Neuronal stem cell (in vitro differentiated cells): ENCODE data around the gene FOXL2.

Experiments used
- DNase-seq: peaks from one replicate; pipeline ENCODE4 v3.0.0-alpha.2; 2013; ENCODE audit warnings: low spot score
- H2AFZ ChIP-seq: one replicate; pipeline ENCODE4 v1.6.1; 2013; ENCODE audit warnings: mild to moderate bottlenecking, low read length, inconsistent platforms
- H2AK5ac ChIP-seq: 2 replicates; pipeline ENCODE4 v1.6.1; 2013; ENCODE audit warnings: low read depth, mild to moderate bottlenecking, inconsistent platforms, low read length, moderate library complexity, mixed read lengths
- H2BK120ac ChIP-seq: 2 replicates; pipeline ENCODE4 v1.6.1; 2013; ENCODE audit warnings: low read depth, mild to moderate bottlenecking, inconsistent platforms, low read length, moderate library complexity, mixed read lengths
- H2BK12ac ChIP-seq: one replicate; pipeline ENCODE4 v1.6.1; 2013; ENCODE audit warnings: low read length, inconsistent platforms
- H2BK15ac ChIP-seq: 2 replicates; pipeline ENCODE4 v1.6.1; 2013; ENCODE audit warnings: mild to moderate bottlenecking, low read length, inconsistent platforms, mixed read lengths
- H2BK5ac ChIP-seq: one replicate; pipeline ENCODE4 v1.6.1; 2013; ENCODE audit warnings: inconsistent platforms, mild to moderate bottlenecking, low read length, moderate library complexity
- H3K14ac ChIP-seq: one replicate; pipeline ENCODE4 v1.6.1; 2013; ENCODE audit warnings: low read length, inconsistent platforms
- H3K18ac ChIP-seq: 2 replicates; pipeline ENCODE4 v1.6.1; 2013; ENCODE audit warnings: low read length, inconsistent platforms
- H3K23ac ChIP-seq: 2 replicates; pipeline ENCODE4 v1.6.1; 2013; ENCODE audit warnings: low read depth, mild to moderate bottlenecking, mixed read lengths, low read length, inconsistent platforms; ENCODE audit not compliant: poor library complexity
- H3K27ac ChIP-seq: replicated peaks from 3 replicates; pipeline ENCODE4 v1.5.1; 2013; ENCODE audit warnings: low read length, inconsistent platforms
- H3K27me3 ChIP-seq, 3 experiments: 2 replicates each; pipeline ENCODE4 v1.6.1; 2013; ENCODE audit warnings: low read length in 3 of 3, mild to moderate bottlenecking in 2 of 3, inconsistent platforms in 1 of 3, low read depth in 1 of 3, mixed read lengths in 1 of 3, moderate library complexity in 1 of 3; ENCODE audit not compliant: control insufficient read depth in 3 of 3, insufficient read depth in 3 of 3
- H3K36me3 ChIP-seq, 2 donors: replicated peaks in 1 of 2; 2 replicates each; pipeline ENCODE4 v1.6.1; 2013; ENCODE audit warnings: low read length in 2 of 2; ENCODE audit not compliant: control insufficient read depth in 2 of 2, insufficient read depth in 2 of 2
- H3K4ac ChIP-seq: 2 replicates; pipeline ENCODE4 v1.6.1; 2013; ENCODE audit warnings: inconsistent platforms, mild to moderate bottlenecking, low read length, moderate library complexity
- H3K4me1 ChIP-seq, 2 donors: 1 replicate in 1 of 2; 2 replicates in 1 of 2; pipeline ENCODE4 v1.6.1; 2013; ENCODE audit warnings: low read length in 2 of 2, low read depth in 1 of 2; ENCODE audit not compliant: control insufficient read depth in 2 of 2, insufficient read depth in 1 of 2
- H3K4me2 ChIP-seq: one replicate; pipeline ENCODE4 v1.6.1; 2013; ENCODE audit warnings: mild to moderate bottlenecking, low read length, inconsistent platforms; ENCODE audit not compliant: insufficient read depth, poor library complexity, severe bottlenecking
- H3K4me3 ChIP-seq, 2 donors: 2 replicates each; pipeline ENCODE4 v1.5.1; 2013; ENCODE audit warnings: low read length in 2 of 2, mild to moderate bottlenecking in 2 of 2, inconsistent platforms in 1 of 2, moderate library complexity in 1 of 2
- H3K79me1 ChIP-seq: one replicate; pipeline ENCODE4 v1.6.1; 2013; ENCODE audit warnings: low read depth, mild to moderate bottlenecking, inconsistent platforms, low read length, moderate library complexity
- H3K9ac ChIP-seq: one replicate; pipeline ENCODE4 v1.6.1; 2013; ENCODE audit warnings: mild to moderate bottlenecking, low read depth, low read length, inconsistent platforms; ENCODE audit not compliant: poor library complexity
- H3K9me3 ChIP-seq, 2 donors: replicated peaks in 1 of 2; 2 replicates each; pipeline versions ENCODE3 to v1.6.1; 2013; ENCODE audit warnings: low read length in 2 of 2, mild to moderate bottlenecking in 2 of 2, inconsistent platforms in 1 of 2, low read depth in 1 of 2, mixed read lengths in 1 of 2, moderate library complexity in 1 of 2; ENCODE audit not compliant: control insufficient read depth in 2 of 2, insufficient read depth in 1 of 2
- H4K8ac ChIP-seq: one replicate; pipeline ENCODE4 v1.6.1; 2013; ENCODE audit warnings: low read depth, mild to moderate bottlenecking, inconsistent platforms, low read length, moderate library complexity
- H4K91ac ChIP-seq: one replicate; pipeline ENCODE4 v1.6.1; 2013; ENCODE audit warnings: low read length, low read depth, mild to moderate bottlenecking, inconsistent platforms; ENCODE audit not compliant: poor library complexity
- WGBS, 2 donors: extraction: QIAGEN DNeasy Blood & Tissue Kit; methylation state at CpG; one replicate each; pipeline ENCODE4 v1.1.7; 2013; ENCODE audit warnings: missing lambda C conversion rate in 2 of 2, mixed read lengths in 1 of 2; ENCODE audit not compliant: insufficient read length in 2 of 2, insufficient replicate concordance in 1 of 2; ENCODE audit errors: extremely low coverage in 2 of 2; 5-methylcytosine and 5-hydroxymethylcytosine counted together

Gene FOXL2

DNA sequence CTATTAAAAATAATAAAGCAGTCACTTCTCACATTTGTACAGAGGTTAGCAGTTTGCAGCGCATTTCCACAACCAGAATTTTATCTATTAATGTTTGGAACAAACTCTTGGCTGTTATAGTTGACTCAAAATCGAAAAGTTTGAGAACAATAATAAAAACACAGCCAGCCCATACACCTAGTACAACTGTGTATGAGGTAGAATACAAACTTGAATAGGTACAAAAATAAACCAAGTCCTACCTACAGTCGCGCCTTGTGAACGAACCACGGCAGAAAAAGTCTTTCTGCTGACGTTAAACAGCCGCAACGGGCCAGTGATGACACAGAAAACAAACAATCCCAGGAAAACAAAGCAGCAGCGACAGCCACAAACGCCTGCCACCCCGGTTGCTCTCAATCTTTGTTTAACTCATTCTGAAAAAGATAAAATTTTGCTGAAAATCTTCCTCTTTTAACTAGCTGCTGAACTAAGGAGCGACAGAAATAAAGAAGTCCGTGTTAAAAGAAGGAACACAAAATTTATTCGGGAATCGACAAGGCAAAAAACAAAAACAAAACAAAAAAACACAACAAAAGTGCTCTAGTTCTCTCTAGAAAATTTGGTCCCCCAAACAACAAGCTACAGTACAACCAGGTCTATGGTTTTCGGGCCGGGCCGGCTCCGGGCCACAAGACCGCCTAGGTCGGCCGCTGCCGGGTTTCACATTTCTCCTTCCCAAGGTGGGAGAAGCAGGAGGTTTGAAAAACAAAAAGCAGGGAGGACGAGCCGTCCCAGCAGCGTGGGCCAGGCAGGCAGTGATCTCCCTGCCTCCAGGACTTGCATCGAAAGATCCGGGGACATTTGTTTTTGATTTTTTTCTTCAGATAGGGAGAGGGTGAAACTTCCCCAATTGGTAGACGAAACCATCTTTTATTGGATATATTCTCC is 2.9 kb downstream of the FOXL2 start:
- Histone ChIP-seq H4K91ac (no peak overlapping the region), H2AK5ac (no peak overlapping the region), H2BK12ac (no peak overlapping the region), H4K8ac (no peak overlapping the region), H3K4me3 (peak overlapping the region in 1 of 2 donors; percentile 16), H3K9ac (no peak overlapping the region), H3K14ac (no peak overlapping the region), H3K27ac (no peak overlapping the region), H3K79me1 (no peaks in the 10 kb centered on the region), H2BK5ac (no peak overlapping the region), H3K36me3 (no peaks in the 10 kb centered on the region), H3K9me3 (peaks cover 0 to 2% of the 10 kb centered on the region in 2 donors), H3K4ac (no peak overlapping the region), H3K18ac (no peak overlapping the region), H2BK120ac (no peak overlapping the region), H2BK15ac (no peak overlapping the region), H2AFZ (no peak overlapping the region), H3K27me3 (peaks cover 44 to 99% (median 99%) of the 10 kb centered on the region in 3 experiments), H3K23ac (no peak overlapping the region), H3K4me2 (no peak overlapping the region), H3K4me1 (peaks cover 9 to 24% of the 10 kb centered on the region in 2 donors)
- no CpG with 5 or more reads among the region's 30 CpGs for WGBS, 2 donors
- no peak for DNase-seq

DNA sequence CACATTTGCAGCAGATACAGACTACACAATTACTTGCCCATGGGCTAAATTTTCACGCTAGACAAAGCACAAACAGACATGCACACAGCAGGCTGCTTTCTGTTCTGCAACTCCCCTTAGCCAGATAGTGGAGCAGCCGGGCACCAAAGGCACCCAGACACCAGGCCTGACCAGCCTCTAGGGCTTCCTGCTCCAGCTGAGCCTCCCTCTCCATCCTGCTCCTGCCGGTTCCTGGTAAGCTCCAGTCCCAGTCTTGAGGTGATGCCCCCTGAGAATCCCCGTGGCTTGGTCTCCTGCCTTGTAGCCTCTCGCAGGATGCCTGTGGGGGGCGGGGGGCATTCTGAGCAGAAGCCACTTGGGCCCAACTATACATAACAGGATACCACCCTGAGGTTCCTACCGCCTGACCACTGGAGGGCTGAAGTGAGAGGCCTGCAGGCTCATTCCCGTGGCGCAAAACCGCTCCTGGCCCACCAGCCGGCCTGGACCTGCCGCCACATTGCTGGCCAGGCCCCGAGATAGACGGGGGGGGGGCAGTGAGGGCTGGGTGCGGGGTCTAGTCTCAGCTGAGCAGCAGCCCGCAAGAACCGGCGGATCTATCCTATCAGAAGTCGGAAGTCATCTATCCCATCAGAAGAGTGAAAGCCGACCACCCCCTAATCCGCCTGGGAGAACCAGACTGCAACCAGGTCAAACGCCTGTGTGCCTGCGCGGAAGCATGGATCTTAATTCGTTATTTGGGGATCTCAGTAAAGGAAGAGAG is 3.9 kb downstream of the FOXL2 start:
- WGBS, 2 donors: no CpG with 5 or more reads among the region's 25 CpGs
- Histone ChIP-seq H3K27ac (no peak overlapping the region), H2BK15ac (no peak overlapping the region), H3K4me1 (peaks cover 10 to 24% of the 10 kb centered on the region in 2 donors), H3K27me3 (peaks cover 45 to 99% (median 99%) of the 10 kb centered on the region in 3 experiments), H2AK5ac (no peak overlapping the region), H3K79me1 (no peaks in the 10 kb centered on the region), H2BK120ac (no peak overlapping the region), H4K8ac (no peak overlapping the region), H3K4me3 (no peak overlapping the region), H2AFZ (no peak overlapping the region), H3K9ac (no peak overlapping the region), H4K91ac (no peak overlapping the region), H2BK5ac (no peak overlapping the region), H3K4ac (no peak overlapping the region), H3K36me3 (no peaks in the 10 kb centered on the region), H2BK12ac (no peak overlapping the region), H3K4me2 (no peak overlapping the region), H3K9me3 (peaks cover 0 to 2% of the 10 kb centered on the region in 2 donors), H3K14ac (peak overlapping the region; percentile 6), H3K23ac (peak overlapping the region; percentile 23), H3K18ac (peak overlapping the region; percentile 33)
- no peak for DNase-seq

DNA sequence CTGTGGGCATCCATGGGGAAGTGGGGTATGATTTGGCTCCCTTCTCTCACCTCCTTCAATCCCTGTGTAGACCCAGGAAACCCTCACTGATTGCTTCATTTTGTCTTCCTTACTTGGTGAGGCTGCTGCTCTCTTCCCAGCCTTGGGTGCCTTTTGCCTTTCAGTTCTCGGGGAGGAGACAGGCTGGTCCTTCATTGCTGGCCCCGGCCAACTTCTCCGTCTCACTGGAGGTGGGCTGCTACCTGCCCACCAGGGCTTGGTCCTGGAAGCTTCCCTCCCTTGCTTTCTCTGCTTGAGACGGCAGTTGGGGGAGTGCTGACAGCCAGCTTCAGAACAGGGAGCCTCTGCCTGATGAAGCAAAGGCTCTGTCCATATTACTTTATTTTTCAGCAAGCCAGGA is 4.7 kb downstream of the FOXL2 start:
- H3K18ac ChIP-seq: no peak overlapping the region
- no peak overlapping the region for H2BK5ac ChIP-seq
- H3K4me1 ChIP-seq: peaks cover 11 to 25% of the 10 kb centered on the region in 2 donors
- no peak overlapping the region for H3K4me3 ChIP-seq
- H3K27ac ChIP-seq: no peak overlapping the region
- no peak overlapping the region for H4K8ac ChIP-seq
- no peak overlapping the region for H2AFZ ChIP-seq
- no peak overlapping the region for H2AK5ac ChIP-seq
- no peak overlapping the region for H3K9ac ChIP-seq
- H3K23ac ChIP-seq: no peak overlapping the region
- no peak overlapping the region for H3K4me2 ChIP-seq
- H4K91ac ChIP-seq: no peak overlapping the region
- H2BK120ac ChIP-seq: no peak overlapping the region
- DNase-seq: no peak
- peaks cover 2 to 3% of the 10 kb centered on the region in 2 donors for H3K9me3 ChIP-seq
- peaks cover 50 to 99% (median 99%) of the 10 kb centered on the region in 3 experiments for H3K27me3 ChIP-seq
- WGBS, 2 donors: no CpG with 5 or more reads among the region's 4 CpGs
- H3K14ac ChIP-seq: no peak overlapping the region
- H2BK15ac ChIP-seq: no peak overlapping the region
- H3K4ac ChIP-seq: no peak overlapping the region
- H3K79me1 ChIP-seq: no peaks in the 10 kb centered on the region
- H2BK12ac ChIP-seq: no peak overlapping the region
- H3K36me3 ChIP-seq: no peaks in the 10 kb centered on the region
